GM19023 (cell line): ENCODE results near the gene MITF.

Experiments used
- ATAC-seq: cut with Tn5 transposase; IDR thresholded peaks from one replicate; pipeline ENCODE4 v1.9.1; 2021; ENCODE audit warnings: mild to moderate bottlenecking, moderate library complexity; ENCODE audit not compliant: unreplicated experiment

Gene MITF

DNA sequence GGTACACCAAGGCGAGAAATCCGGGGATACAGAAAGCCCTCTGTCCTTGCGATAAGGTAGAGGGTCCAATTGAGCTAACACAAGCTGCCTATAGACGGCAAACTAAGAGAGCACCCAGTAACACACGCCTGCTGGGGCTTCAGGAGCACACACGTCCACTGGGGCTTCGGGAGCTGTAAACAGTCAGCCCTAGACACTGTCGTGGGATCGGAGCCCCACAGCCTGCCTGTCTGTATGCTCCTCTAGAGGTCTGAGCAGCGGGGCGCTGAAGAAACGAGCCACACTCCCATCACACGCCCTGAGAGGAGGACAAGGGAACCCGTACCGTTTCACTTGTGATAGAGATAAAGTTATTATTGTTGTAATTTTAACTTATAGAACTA lies 260.8 kb downstream of the MITF start:
- no peak for ATAC-seq

DNA sequence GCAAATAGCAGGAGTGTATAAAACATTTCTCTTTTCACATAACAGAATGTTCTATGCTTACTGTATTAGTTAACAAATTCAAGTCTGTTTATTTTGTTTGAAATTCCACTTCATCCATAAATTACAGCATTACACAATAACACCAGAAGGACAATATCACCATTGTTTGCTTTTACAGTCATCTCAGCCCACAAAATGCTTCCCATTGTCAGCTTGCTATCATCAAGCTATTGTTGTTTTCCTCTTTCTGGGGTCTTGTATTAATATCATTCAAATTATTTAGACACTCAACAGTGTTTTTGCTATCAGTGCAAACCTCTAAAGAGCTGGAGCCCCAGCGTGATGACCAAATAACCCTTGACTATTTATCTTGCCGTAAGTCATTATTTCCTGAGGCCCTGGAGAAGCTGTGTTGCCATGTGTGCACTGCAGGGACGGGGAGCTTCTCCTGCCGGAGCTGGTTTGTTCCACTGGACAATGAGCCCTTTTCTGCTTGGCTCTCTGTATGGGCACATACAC lies 261.4 kb downstream of the MITF start:
- no peak for ATAC-seq

DNA sequence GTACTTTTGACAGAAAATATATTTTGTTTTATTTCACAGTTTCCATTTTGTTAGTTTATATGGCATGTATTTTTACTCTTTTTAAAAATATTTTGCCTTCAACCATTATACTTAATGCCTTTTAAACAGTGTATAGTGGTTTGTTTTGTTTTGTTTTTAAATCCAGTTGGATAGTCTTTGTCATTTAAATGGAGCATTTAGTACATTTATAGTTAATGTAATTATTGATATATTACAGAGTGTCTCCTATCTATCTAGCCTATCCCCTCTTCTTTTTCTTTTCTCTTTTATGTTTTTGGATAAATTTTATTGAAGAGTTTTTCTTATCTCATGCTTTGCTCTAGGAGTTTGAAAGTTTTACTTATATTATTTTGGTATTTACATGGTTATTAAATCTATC lies 263.9 kb downstream of the MITF start:
- ATAC-seq, result no peak

DNA sequence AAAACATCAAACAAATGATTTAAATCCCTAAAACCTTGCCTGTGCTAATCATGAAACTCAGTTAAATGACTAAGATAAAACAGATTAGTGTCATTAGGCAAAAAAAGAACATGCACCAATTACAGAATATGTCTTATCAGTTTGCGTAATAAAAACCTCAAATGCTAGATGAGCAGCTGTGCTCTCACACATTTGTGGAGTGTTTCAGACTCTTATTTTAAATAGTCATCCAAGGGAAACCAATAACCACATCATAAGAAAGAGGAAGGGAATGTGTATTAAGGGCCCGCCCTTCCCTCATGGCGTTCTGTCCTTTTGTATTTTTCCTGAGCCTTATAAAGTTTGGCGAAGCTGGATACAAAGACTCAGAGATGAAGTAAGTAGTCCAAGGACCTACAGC lies 266.8 kb downstream of the MITF start:
- ATAC-seq, result no peak

DNA sequence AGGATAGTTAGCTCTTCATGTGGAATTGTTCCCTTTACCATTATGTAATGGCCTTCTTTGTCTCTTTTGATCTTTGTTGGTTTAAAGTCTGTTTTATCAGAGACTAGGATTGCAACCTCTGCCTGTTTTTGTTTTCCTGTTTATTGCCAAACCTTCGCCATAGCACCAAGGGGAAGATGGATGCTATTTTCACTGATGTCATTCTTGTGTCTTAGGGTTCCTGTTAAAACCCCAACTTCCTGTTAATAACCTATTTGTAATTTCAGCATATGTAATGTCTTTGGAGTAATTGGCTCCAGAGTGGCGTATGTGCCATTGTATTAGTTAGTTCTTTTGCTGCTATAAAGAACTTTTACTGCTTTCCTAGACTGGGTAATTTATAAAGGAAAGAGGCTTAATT lies 271.1 kb downstream of the MITF start:
- ATAC-seq, result no peak

DNA sequence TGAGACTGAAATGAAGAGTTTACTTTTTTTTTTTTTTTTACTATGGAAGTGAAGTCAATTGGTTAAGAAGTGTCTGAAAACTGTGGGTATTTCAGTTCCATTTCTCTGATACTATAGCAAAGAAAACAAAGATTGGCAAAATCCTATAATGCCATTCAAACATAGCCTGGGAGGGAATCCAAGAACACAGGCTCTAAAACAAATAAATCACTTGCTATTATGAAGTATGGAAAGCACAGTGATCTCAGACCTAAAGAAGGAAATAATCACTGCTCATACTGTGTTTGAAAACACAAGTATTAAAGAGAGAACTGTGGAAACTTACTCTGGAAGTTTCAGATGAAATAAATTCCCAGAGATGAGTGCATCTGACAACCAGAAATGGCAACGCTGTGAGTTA lies 272.3 kb downstream of the MITF start:
- ATAC-seq, result no peak
